Fibroblast of lung (primary cell): ENCODE data around the gene PFN1.

ENCODE experiments used
- EZH2 ChIP-seq: IDR thresholded peaks from 2 replicates; pipeline ENCODE4 v1.5.1; 2012; ENCODE audit warnings: low read length, control low read depth, mild to moderate bottlenecking; ENCODE audit errors: missing control alignments
- TF ChIP-seq, protein P1 (sequence below), 2 donors: IDR thresholded peaks in 1 of 2; conservative IDR thresholded peaks in 1 of 2; 1 replicate in 1 of 2; 2 replicates in 1 of 2; pipeline ENCODE4 v1.5.1; 2011 to 2012; ENCODE audit warnings: low read length in 2 of 2, control low read depth in 1 of 2, inconsistent platforms in 1 of 2, low read depth in 1 of 2, mild to moderate bottlenecking in 1 of 2

GRCh38 chr17:4946312-4946976 lies 1.9 kb downstream of the PFN1 start:
- TF ChIP-seq, protein P1, sequence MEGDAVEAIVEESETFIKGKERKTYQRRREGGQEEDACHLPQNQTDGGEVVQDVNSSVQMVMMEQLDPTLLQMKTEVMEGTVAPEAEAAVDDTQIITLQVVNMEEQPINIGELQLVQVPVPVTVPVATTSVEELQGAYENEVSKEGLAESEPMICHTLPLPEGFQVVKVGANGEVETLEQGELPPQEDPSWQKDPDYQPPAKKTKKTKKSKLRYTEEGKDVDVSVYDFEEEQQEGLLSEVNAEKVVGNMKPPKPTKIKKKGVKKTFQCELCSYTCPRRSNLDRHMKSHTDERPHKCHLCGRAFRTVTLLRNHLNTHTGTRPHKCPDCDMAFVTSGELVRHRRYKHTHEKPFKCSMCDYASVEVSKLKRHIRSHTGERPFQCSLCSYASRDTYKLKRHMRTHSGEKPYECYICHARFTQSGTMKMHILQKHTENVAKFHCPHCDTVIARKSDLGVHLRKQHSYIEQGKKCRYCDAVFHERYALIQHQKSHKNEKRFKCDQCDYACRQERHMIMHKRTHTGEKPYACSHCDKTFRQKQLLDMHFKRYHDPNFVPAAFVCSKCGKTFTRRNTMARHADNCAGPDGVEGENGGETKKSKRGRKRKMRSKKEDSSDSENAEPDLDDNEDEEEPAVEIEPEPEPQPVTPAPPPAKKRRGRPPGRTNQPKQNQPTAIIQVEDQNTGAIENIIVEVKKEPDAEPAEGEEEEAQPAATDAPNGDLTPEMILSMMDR (conservative IDR thresholded peaks at IDR 0.05 in 1 of 2, IDR thresholded peaks at IDR 0.05 in 1 of 2; ENCODE audit: low read depth in 1 of 2, low read length in 2 of 2): no peak
- no peak for TF ChIP-seq EZH2
